ENCODE results near the gene DLX5. TPM values are rescaled to one million over a fixed set of nuclear protein-coding genes. Genes with fewer than 3 reads are reported as not detected.

DLX5 gene
- total RNA-seq, 1 donor from 2014 or later = 1.3 TPM

- peak overlapping the region; percentile 75 for H3K27ac Mint-ChIP-seq (ENCODE audit: unreplicated experiment)
These were observed 7.2 kb downstream of the DLX5 start for GRCh38 chr7:97017192-97018125.

GRCh38 chr7:97016381-97017191, 8.0 kb downstream of the DLX5 start:
- no peak for FAIRE-seq

More at GRCh38 chr7:97017192-97018125, 7.2 kb downstream of the DLX5 start:
- no peak overlapping the region for H3K4me2 ChIP-seq (ENCODE audit: low read length)
- Mint-ChIP-seq H3K9me3 (ENCODE audit: unreplicated experiment) (peaks cover 29% of the 10 kb centered on the region), H3K4me3 (ENCODE audit: unreplicated experiment) (peak overlapping the region; percentile 34), H3K36me3 (ENCODE audit: low read depth, unreplicated experiment) (peaks cover 4% of the 10 kb centered on the region), H3K4me1 (ENCODE audit: low read depth, unreplicated experiment) (peaks cover 11% of the 10 kb centered on the region), H3K27me3 (ENCODE audit: low read depth, unreplicated experiment) (peaks cover 90% of the 10 kb centered on the region)
- H3K9ac ChIP-seq (ENCODE audit: low read length) = no peak overlapping the region
- no peaks in the 10 kb centered on the region for H3K36me3 ChIP-seq (ENCODE audit: insufficient read depth, low read length)
- H3K79me2 ChIP-seq (ENCODE audit: insufficient read depth, low read length) = no peaks in the 10 kb centered on the region
- peaks cover 95% of the 10 kb centered on the region for H3K27me3 ChIP-seq (ENCODE audit: insufficient read depth, low read length)
- DNase-seq (ENCODE audit: low read depth) = no peak
- peaks cover 10% of the 10 kb centered on the region for H3K9me3 ChIP-seq (ENCODE audit: insufficient read depth, low read depth, low read length)
- TF ChIP-seq EZH2 (IDR thresholded peaks at IDR 0.05; ENCODE audit: insufficient read depth, low read length) = no peak
- no peak for TF ChIP-seq CTCF (IDR thresholded peaks at IDR 0.05; ENCODE audit: insufficient read depth, low read depth, low read length)
- H4K20me1 ChIP-seq (ENCODE audit: insufficient read depth, low read length) = no peaks in the 10 kb centered on the region
- no peak for FAIRE-seq
- H3K4me1 ChIP-seq (ENCODE audit: insufficient read depth, low read length) = peaks cover 5% of the 10 kb centered on the region
- H3K4me3 ChIP-seq (ENCODE audit: insufficient read depth, low read depth, low read length) = no peak overlapping the region
- no peak overlapping the region for H2AFZ ChIP-seq (ENCODE audit: low read depth, low read length)
- H3K27ac ChIP-seq (ENCODE audit: low read depth, low read length) = no peak overlapping the region

More at GRCh38 chr7:97016381-97017191, 8.0 kb downstream of the DLX5 start:
- H3K79me2 ChIP-seq (ENCODE audit: insufficient read depth, low read length) = no peaks in the 10 kb centered on the region
- peaks cover 95% of the 10 kb centered on the region for H3K27me3 ChIP-seq (ENCODE audit: insufficient read depth, low read length)
- H3K9me3 ChIP-seq (ENCODE audit: insufficient read depth, low read depth, low read length) = peaks cover 3% of the 10 kb centered on the region
- Mint-ChIP-seq H3K4me3 (ENCODE audit: unreplicated experiment) (peak overlapping the region; percentile 50), H3K27me3 (ENCODE audit: low read depth, unreplicated experiment) (peaks cover 91% of the 10 kb centered on the region), H3K36me3 (ENCODE audit: low read depth, unreplicated experiment) (peaks cover 4% of the 10 kb centered on the region), H3K27ac (ENCODE audit: unreplicated experiment) (peak overlapping the region; percentile 55), H3K9me3 (ENCODE audit: unreplicated experiment) (peaks cover 29% of the 10 kb centered on the region), H3K4me1 (ENCODE audit: low read depth, unreplicated experiment) (peaks cover 5% of the 10 kb centered on the region)
- TF ChIP-seq CTCF (IDR thresholded peaks at IDR 0.05; ENCODE audit: insufficient read depth, low read depth, low read length) = no peak
- peak; percentile 60 for TF ChIP-seq EZH2 (IDR thresholded peaks at IDR 0.05; ENCODE audit: insufficient read depth, low read length)
- H3K36me3 ChIP-seq (ENCODE audit: insufficient read depth, low read length) = no peaks in the 10 kb centered on the region
- H3K4me2 ChIP-seq (ENCODE audit: low read length) = no peak overlapping the region
- DNase-seq (ENCODE audit: low read depth) = no peak
- no peak overlapping the region for H3K4me3 ChIP-seq (ENCODE audit: insufficient read depth, low read depth, low read length)
- H2AFZ ChIP-seq (ENCODE audit: low read depth, low read length) = no peak overlapping the region
- no peak overlapping the region for H3K9ac ChIP-seq (ENCODE audit: low read length)
- no peak overlapping the region for H3K27ac ChIP-seq (ENCODE audit: low read depth, low read length)
- H3K4me1 ChIP-seq (ENCODE audit: insufficient read depth, low read length) = peaks cover 4% of the 10 kb centered on the region
- H4K20me1 ChIP-seq (ENCODE audit: insufficient read depth, low read length) = no peaks in the 10 kb centered on the region

All from astrocyte (in vitro differentiated cells and primary cell).